HG02678 (cell line): Measurements from ENCODE around the gene ARID3A.
"Not testable (repeated sequence)": the region's sequence is repeated elsewhere in the genome, so short reads cannot be mapped to it uniquely, and the experiment has no call there.

ENCODE experiments used
- ATAC-seq: cut with Tn5 transposase; IDR thresholded peaks from one replicate; pipeline ENCODE4 v1.9.1; 2021; ENCODE audit warnings: mild to moderate bottlenecking, moderate library complexity; ENCODE audit not compliant: unreplicated experiment

ARID3A gene

GRCh38 chr19:890831-891230, 35.0 kb upstream of the ARID3A start:
- ATAC-seq = no peak

GRCh38 chr19:891421-892200, 34.2 kb upstream of the ARID3A start:
- not testable (repeated sequence) for ATAC-seq

- ATAC-seq = no peak
These were observed 33.5 kb upstream of the ARID3A start for GRCh38 chr19:892243-892893.

GRCh38 chr19:892894-893689, 32.7 kb upstream of the ARID3A start, which contains the start of the genes MED16 and RNU6-9:
TSS of gene MED16 (minus strand) at chr19:893187. CDS start at chr19:891131, 2,056 bp downstream.
TSS of gene RNU6-9 (plus strand) at chr19:893484.
- ATAC-seq = peak; percentile 84

DNA sequence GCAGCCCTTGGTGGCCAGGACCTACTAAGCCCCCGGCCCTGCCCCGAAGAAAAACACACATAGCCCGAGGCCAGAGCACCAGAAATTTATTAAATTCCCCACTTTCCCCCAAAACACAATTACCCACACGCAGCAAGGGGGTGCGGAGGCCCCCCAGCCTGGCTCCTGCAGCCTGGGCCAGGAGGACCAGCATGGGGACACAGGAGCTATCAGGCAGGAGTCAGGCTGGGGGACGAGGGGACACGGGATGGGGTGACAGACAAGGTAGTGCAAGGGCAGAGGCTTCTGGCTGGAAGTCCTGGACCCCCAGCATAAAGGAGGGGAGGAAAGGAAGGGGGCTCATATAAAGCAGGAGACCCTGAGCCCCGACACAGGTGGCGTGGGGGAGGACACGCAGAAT, 29.4 kb upstream of the ARID3A start:
- ATAC-seq = no peak

DNA sequence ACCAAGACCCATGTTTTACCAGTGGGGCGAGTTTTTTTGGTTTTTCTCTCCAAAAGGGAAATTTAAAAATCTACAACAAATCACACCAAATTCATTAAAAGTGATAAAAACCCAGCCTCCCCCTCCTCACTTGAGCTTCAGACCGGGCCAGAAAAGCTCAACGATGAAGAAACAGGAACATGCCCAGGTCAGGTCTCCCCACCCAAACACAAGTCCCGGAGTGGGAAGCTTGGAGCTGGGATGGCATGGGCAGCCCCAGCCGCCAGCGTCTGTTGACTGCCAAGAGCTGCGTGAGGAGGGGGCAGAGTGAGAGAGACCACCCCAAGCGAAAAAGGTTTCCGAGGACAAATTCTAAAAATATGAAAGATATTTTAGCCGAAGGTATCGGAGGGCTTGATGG, 28.8 kb upstream of the ARID3A start:
- ATAC-seq = no peak

DNA sequence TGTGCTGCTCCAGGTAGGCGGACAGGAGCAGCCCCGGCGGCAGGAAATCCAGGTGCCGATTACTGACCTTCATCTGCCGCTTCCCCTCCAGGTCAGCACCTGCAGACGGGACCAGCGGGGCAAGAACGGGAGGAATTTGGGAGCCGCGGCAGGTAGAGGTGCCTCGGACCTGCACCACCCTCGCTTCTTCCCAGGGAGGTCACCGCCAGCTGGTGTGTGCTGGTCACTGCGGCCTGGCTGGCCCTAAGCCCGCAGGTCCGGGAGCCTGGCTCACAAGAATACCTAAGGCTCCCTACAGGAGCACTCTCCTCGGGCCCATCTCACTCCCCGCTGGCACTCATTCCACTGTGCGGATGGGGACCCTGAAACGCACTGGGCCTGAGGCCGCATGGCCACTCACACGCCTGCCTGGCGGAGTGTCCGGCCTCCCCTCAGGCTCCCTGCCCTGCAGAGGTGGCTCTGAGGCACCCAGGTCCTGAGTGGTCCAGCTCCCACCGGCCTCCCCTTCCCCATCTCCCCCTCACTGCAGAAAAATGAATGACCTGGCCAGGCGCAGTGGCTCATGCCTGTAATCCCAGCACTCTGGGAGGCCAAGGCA, 28.3 kb upstream of the ARID3A start:
- ATAC-seq = no peak

GRCh38 chr19:898663-899062, 27.2 kb upstream of the ARID3A start:
- no peak for ATAC-seq

DNA sequence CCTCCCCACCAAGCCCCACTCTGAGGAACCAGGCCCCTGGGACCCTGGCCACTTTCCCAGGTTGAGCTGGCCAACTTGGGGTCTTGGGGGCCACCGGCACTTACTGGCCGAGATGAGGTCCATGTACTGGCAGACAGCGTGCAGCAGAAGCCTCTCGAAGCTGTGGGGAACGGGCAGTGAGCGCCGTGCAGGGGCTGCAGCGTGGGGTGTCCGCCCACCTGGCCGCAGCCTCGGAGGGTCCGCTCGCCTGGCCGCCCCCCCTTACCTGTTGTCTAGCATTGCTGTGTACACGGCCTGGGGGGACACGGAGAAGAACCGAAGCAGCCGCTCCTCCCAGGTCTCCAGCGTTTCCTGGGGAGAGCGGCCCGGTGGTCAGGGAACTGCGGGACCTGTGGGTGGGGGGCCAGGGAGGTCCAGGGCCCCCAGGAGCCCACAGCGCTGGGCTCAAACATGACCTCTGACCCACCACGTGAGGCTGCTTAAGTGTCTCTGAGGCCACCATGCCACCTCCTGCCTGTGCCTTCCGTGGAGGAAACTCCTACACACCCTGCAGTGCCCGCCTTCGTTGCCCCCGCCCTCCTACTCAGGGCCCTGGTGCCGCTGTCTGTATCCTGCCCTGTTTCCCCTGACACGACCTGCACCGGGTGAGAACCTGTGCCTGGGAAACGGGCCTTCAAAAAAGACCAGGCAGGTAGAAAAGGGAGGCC, 26.3 kb upstream of the ARID3A start:
- ATAC-seq = no peak

- no peak for ATAC-seq
These were observed 25.9 kb upstream of the ARID3A start for GRCh38 chr19:900043-900301.

DNA sequence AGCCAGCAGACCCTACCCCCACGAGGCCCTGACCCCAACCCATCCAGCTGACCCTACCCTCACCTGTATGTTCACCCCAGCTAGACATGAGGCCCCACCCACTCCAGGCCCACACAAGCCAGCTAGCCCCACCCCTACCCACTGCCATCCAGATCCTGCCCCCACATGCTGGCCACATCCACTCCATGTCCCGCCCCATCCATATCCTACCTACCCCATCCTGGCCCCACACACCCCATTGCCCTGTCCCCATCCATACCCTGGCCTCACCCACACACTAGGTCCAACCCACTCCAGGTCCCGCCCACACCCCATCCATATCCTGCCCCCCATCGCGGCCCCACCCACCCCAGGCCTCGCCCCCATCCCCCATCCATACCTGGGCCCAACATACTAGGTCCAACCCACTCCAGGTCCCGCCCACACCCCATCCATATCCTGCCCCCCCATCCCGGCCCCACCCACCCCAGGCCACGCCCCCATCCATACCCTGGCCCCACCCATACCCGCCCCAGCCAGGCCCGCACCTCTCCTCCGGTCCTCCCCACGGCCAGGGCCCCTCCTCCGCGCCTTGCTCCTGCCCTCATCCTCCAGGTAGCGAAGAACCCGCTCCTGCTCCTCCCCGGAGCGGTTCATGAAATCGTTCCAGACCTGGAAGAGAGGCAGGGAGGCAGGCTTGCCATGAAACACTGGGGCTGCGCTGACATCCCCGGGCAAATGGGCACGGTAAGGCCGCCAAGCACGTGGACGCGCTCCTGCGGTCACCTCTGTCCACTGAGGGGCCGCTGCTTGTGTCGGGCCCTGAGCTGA, 25.3 kb upstream of the ARID3A start:
- no peak for ATAC-seq

DNA sequence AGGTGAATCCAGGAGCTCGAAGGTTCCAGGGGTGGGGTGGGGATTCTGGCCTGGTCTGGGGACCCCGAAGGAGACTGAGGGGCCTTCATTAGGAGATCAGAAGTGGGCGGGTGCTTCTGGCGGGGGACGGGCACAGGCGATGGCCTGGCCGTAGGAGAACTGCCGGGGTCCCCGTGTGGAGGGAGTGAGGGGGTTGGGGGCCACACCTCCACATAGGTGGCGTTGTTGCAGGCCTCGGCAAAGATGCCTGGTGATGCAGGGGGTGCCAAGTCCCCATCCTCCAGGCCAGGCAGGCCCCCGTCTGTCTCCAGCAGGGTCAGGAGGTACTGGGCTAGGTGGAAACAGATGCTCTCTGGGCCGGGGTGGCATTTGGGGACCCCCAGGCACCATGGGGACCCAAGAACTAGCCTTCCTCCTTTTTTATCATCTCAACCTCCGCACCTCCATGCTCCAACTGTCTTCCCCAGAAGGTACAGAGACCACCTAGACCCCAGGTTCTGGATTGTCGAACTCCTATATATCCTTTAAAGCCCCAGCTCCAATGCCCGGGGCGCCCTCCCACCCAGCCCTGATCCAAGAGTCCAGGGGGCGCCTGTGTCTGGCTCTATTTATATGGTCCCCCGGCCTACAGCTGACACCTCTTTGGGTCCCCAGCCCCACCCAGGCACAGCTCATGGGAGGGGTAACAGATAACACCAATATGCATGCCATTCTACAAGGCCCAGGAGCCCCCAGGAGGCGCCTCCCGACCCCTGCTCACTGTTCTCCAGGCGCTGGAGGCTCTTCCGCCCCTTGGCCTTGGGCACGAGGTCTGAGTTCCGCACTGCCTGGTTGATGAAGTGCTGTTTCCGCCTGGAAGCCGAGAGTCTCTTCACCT, 24.4 kb upstream of the ARID3A start:
- no peak for ATAC-seq

DNA sequence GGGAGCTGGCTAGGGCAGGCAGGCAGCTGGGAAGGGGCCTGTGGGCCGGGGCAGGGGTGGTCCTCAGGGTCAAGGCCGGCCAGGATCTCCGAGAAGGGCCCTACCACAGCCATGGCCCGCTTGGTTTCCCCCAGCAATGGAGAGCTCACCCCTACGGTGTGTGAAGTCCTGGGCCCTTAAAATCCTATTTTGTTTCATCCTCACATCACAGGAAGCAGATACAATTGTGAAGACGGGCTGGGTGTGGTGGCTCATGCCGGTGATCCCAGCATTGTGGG, 23.8 kb upstream of the ARID3A start:
- no peak for ATAC-seq

GRCh38 chr19:902446-903226, 23.2 kb upstream of the ARID3A start:
- ATAC-seq = no peak

DNA sequence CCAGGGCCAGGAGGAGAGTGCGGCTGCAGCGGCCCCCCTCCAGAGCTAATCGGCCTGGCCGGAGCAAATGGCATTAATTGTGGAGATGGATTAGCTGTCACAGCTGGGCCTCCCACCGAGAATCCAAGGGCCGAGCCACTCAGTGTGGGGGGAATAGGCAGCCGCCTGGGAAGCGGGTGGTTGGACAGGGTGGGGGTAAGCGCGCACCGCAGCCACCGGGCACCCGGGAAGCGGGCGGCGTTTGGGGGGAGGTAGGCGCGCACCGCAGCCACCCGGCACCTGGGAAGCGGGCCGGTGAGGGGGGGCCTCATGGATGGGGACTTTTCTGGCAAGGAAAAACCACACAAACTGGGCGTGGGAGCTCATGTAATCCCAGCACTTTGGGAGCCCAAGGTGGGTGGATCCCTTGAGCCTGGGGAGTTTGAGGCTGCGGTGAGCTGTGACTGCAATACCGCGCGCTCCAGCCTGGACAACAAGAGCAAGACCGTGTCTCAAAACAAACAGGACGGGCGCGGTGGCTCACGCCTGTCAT, 22.5 kb upstream of the ARID3A start:
- ATAC-seq = no peak

- ATAC-seq = no peak
These were observed 21.3 kb upstream of the ARID3A start for GRCh38 chr19:904545-904944.

- no peak for ATAC-seq
These were observed 19.4 kb upstream of the ARID3A start for GRCh38 chr19:906480-906879.

DNA sequence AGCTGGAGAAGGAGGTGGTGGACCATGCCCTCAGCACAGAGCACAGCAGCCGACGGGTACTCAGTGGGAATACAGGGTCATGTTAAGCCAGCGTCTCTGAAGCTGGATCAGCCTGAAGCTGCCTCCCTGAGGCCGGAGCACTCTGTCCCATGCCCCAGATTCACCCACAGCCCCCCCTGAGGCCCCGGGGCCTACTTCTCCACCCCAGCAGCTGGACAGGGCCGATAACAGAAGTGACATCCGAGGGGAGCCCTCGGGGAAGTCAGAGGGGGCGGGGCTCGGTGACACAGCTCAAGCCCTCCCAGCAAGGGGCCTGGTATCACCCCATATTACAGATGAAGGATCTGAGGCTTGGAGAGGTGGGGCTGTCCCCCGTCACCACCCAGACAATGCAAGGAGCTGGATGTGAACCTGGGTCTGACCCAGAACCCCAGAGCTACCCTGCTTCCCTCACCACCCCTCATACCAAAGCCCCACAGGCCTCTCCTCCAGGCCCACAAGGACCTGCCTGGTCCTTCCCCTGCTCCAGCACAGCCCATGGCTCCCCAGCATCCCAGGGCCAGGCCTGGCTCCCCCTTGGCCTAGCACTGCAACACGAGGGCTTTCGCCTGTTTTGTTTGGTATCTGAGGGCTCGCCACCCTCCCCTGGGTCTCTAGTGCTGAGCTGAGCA, 18.5 kb upstream of the ARID3A start:
- ATAC-seq = no peak
